ENCODE results near the gene TSC2.

DNA sequence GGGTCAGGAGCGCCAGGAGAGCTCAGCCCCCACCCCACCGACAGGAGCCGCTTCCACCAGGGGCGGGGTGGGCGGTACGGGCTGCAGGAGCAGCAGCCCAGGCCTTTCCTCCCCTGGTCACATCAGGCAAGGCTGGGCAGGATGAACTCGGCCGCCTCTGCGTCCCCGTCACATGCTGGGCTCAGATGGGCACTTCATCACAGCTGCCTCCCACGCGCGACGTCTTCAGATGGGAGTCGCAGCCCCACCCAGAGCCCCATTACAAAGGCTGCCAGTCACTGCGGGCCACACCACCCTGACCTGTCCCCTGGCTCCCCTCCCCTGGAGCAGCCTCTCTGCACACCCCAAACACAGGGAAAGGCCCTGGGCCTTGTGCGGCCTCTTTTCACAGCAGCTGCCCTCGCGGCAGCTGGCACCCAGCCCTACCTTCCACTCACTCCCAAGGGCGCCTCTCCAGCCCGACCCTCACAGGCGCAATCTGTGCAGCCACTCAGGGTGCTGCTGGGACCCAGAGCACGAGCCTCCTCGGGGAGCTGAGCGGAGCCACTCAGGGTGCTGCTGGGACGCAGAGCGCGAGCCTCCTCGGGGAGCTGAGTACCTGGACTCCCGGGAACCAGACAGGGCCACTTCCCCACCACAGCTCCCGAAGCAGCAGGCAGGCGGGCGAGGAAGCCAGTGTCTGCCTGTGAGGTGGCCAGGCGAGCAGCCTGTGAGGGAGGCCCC lies 42.8 kb upstream of the TSC2 start:
- no peak for TF ChIP-seq POLR2A (IDR thresholded peaks at IDR 0.05)
- TF ChIP-seq, protein P1, sequence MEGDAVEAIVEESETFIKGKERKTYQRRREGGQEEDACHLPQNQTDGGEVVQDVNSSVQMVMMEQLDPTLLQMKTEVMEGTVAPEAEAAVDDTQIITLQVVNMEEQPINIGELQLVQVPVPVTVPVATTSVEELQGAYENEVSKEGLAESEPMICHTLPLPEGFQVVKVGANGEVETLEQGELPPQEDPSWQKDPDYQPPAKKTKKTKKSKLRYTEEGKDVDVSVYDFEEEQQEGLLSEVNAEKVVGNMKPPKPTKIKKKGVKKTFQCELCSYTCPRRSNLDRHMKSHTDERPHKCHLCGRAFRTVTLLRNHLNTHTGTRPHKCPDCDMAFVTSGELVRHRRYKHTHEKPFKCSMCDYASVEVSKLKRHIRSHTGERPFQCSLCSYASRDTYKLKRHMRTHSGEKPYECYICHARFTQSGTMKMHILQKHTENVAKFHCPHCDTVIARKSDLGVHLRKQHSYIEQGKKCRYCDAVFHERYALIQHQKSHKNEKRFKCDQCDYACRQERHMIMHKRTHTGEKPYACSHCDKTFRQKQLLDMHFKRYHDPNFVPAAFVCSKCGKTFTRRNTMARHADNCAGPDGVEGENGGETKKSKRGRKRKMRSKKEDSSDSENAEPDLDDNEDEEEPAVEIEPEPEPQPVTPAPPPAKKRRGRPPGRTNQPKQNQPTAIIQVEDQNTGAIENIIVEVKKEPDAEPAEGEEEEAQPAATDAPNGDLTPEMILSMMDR (IDR thresholded peaks at IDR 0.05): no peak

Data from breast epithelium (tissue), 3 donors.